Activated CD8-positive, alpha-beta T cell treated with anti-CD3 and anti-CD28 coated beads for 36 hours (primary cell): ENCODE results near the gene RAX2. TPM values are rescaled to one million over a fixed set of nuclear protein-coding genes. Genes with fewer than 3 reads are reported as not detected.
A peak's percentile ranks its signal among the peaks of the same experiment; 100 is the strongest.

ENCODE experiments used
- ATAC-seq: fragments of 200-7000 bp; cut with Tn5 transposase; one replicate; pipeline ENCODE4 v1.10.0; 2021; ENCODE audit warnings: mild to moderate bottlenecking, moderate library complexity
- CTCF ChIA-PET: fragments of 350-600 bp; sonication (Branson Sonifier 250); formaldehyde crosslinking; loops from one replicate; lab custom pipeline; 2021; ENCODE audit warnings: antibody characterized with exemption; lab: Charles Lee
- POLR2A ChIA-PET: fragments of 350-600 bp; sonication (Branson Sonifier 250); formaldehyde crosslinking; loops from one replicate; lab custom pipeline; 2021; ENCODE audit warnings: antibody characterized with exemption; lab: Charles Lee
- DNase-seq: peaks from one replicate; pipeline ENCODE4 v3.0.0-alpha.2; 2020
- H3K27ac Mint-ChIP-seq: one replicate; pipeline ENCODE4 v1.8.0; 2021; ENCODE audit warnings: mild to moderate bottlenecking, mixed read lengths
- H3K27me3 Mint-ChIP-seq: one replicate; pipeline ENCODE4 v1.8.0; 2021; ENCODE audit warnings: mixed read lengths
- H3K36me3 Mint-ChIP-seq: one replicate; pipeline ENCODE4 v1.8.0; 2021; ENCODE audit warnings: low read depth, mixed read lengths
- H3K4me1 Mint-ChIP-seq: one replicate; pipeline ENCODE4 v1.8.0; 2021; ENCODE audit warnings: low read depth, mixed read lengths
- H3K4me3 Mint-ChIP-seq: one replicate; pipeline ENCODE4 v1.8.0; 2021; ENCODE audit warnings: mild to moderate bottlenecking, moderate library complexity, mixed read lengths
- H3K9me3 Mint-ChIP-seq: one replicate; pipeline ENCODE4 v1.8.0; 2021; ENCODE audit warnings: mixed read lengths
- intact Hi-C: fragments of 100-400 bp; cut with micrococcal nuclease; formaldehyde crosslinking; loops from one replicate; pipeline ENCODE4 v1.10.0; 2022
- total RNA-seq, 2 experiments: library from RNA; stranded (reverse); gene quantifications; one replicate each; pipeline ENCODE4 v1.2.3, GENCODE V29; 2021
- TF ChIP-seq, protein P1 (sequence below): fragments of 200-600 bp; IDR thresholded peaks from one replicate; pipeline ENCODE4 v1.8.0; 2022; ENCODE audit warnings: antibody characterized with exemption, mild to moderate bottlenecking

The RAX2 gene
- total RNA-seq, 2 experiments from 2014 or later: not detected

GRCh38 chr19:3723883-3724282, 48.1 kb downstream of the RAX2 start:
- POLR2A ChIA-PET: no interaction called here
- Mint-ChIP-seq H3K4me1 (peaks cover 6% of the 10 kb centered on the region), H3K4me3 (no peak overlapping the region), H3K36me3 (no peaks in the 10 kb centered on the region), H3K9me3 (no peaks in the 10 kb centered on the region), H3K27me3 (peaks cover 13% of the 10 kb centered on the region), H3K27ac (no peak overlapping the region)
- TF ChIP-seq, protein P1, sequence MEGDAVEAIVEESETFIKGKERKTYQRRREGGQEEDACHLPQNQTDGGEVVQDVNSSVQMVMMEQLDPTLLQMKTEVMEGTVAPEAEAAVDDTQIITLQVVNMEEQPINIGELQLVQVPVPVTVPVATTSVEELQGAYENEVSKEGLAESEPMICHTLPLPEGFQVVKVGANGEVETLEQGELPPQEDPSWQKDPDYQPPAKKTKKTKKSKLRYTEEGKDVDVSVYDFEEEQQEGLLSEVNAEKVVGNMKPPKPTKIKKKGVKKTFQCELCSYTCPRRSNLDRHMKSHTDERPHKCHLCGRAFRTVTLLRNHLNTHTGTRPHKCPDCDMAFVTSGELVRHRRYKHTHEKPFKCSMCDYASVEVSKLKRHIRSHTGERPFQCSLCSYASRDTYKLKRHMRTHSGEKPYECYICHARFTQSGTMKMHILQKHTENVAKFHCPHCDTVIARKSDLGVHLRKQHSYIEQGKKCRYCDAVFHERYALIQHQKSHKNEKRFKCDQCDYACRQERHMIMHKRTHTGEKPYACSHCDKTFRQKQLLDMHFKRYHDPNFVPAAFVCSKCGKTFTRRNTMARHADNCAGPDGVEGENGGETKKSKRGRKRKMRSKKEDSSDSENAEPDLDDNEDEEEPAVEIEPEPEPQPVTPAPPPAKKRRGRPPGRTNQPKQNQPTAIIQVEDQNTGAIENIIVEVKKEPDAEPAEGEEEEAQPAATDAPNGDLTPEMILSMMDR: no peak
- DNase-seq (no peak), ATAC-seq (no peak)
- intact Hi-C loops: no loop called here
- CTCF ChIA-PET: interaction anchor here (1.3 kb wide), 1 partner anchor 17 kb away, joined by 3 read pairs; no protein-coding TSS in a partner anchor

GRCh38 chr19:3723110-3723488, 48.9 kb downstream of the RAX2 start:
- H3K36me3 Mint-ChIP-seq: no peaks in the 10 kb centered on the region
- DNase-seq: no peak
- H3K27me3 Mint-ChIP-seq: peaks cover 13% of the 10 kb centered on the region
- no peak overlapping the region for H3K27ac Mint-ChIP-seq
- no peaks in the 10 kb centered on the region for H3K9me3 Mint-ChIP-seq
- peaks cover 6% of the 10 kb centered on the region for H3K4me1 Mint-ChIP-seq
- ATAC-seq: no peak
- POLR2A ChIA-PET: no interaction called here
- intact Hi-C loops: no loop called here
- CTCF ChIA-PET: interaction anchor here (1.2 to 1.3 kb wide), 2 partner anchors 16 to 99 kb away, joined by 3 read pairs; no protein-coding TSS in a partner anchor
- TF ChIP-seq, protein P1: no peak
- H3K4me3 Mint-ChIP-seq: no peak overlapping the region

- ChIA-PET POLR2A (interaction anchor here (1.0 to 1.2 kb wide), 2 partner anchors 27 to 90 kb away, joined by 4 read pairs; no protein-coding TSS in a partner anchor), CTCF (interaction anchor here (0.8 to 1.2 kb wide), 5 partner anchors 12 to 265 kb away, joined by 3 read pairs; no protein-coding TSS in a partner anchor)
- H3K4me1 Mint-ChIP-seq: peaks cover 6% of the 10 kb centered on the region
- intact Hi-C loops: no loop called here
- no peaks in the 10 kb centered on the region for H3K9me3 Mint-ChIP-seq
- ATAC-seq: no peak
- no peaks in the 10 kb centered on the region for H3K36me3 Mint-ChIP-seq
- peaks cover 13% of the 10 kb centered on the region for H3K27me3 Mint-ChIP-seq
- H3K4me3 Mint-ChIP-seq: peak overlapping the region; percentile 43
- TF ChIP-seq, protein P1: no peak
- no peak for DNase-seq
- no peak overlapping the region for H3K27ac Mint-ChIP-seq
Observed at GRCh38 chr19:3722443-3723109, 49.5 kb downstream of the RAX2 start.

- DNase-seq: no peak
- Mint-ChIP-seq H3K27ac (no peak overlapping the region), H3K27me3 (peaks cover 13% of the 10 kb centered on the region), H3K4me1 (peaks cover 6% of the 10 kb centered on the region), H3K9me3 (no peaks in the 10 kb centered on the region), H3K4me3 (peak overlapping the region; percentile 47), H3K36me3 (no peaks in the 10 kb centered on the region)
- ATAC-seq: no peak
- TF ChIP-seq, protein P1: no peak
- CTCF ChIA-PET: interaction anchor here (0.8 to 1.2 kb wide), 5 partner anchors 12 to 266 kb away, joined by 3 read pairs; no protein-coding TSS in a partner anchor
- intact Hi-C loops: no loop called here
- POLR2A ChIA-PET: interaction anchor here (1.0 to 1.2 kb wide), 3 partner anchors 14 to 91 kb away, joined by 3 to 4 read pairs (median 4); partner anchors contain the start of gene TJP3
Observed at GRCh38 chr19:3721887-3722442, 50.1 kb downstream of the RAX2 start.
